DOHH2 (cell line): ENCODE results near the gene PRKCH.

ENCODE experiments used
- EZH2phosphoT487 ChIP-seq: fragments of 200-600 bp; sonication (generic); IDR thresholded peaks from 2 replicates; pipeline ENCODE4 v1.6.1; 2017; ENCODE audit warnings: borderline replicate concordance, mild to moderate bottlenecking, antibody characterized with exemption, low read length, moderate library complexity, mixed read lengths
- TF ChIP-seq, protein P1 (sequence below): fragments of 200-600 bp; sonication (generic); IDR thresholded peaks from one replicate; pipeline ENCODE4 v1.5.1; 2014; ENCODE audit warnings: antibody characterized with exemption, mild to moderate bottlenecking, low read depth, low read length; ENCODE audit not compliant: poor library complexity, severe bottlenecking

DNA sequence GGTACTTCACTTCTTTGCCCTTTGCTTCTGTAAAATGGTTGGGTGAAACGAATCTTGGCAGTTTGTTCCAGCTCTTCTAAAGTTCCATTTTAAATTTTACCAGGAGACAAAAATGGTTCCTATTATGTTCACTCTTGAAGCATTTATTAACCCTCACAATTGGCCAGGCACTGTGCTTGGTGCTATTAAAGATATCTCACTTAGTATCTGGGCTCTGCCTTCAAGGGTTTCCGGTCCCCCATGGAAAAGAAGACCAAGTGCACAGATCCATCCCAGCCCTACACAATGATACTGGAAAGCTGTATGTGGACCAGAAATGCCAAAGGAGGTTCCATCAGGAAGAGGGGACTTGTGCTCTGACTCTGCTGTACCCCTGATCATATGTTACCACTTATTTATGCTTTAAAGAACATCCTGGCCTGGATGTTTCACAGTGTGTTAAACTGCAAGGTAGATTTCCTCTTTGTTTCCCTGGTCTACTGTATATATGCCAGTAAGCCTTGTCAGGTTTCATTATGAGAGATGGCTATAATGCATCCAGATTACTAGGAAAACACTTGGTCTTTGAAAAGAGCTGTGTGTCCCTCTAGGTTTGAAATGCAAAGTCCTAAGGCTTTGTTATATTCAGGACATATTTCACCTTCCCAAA lies 154.8 kb downstream of the PRKCH start:
- TF ChIP-seq, protein P1, sequence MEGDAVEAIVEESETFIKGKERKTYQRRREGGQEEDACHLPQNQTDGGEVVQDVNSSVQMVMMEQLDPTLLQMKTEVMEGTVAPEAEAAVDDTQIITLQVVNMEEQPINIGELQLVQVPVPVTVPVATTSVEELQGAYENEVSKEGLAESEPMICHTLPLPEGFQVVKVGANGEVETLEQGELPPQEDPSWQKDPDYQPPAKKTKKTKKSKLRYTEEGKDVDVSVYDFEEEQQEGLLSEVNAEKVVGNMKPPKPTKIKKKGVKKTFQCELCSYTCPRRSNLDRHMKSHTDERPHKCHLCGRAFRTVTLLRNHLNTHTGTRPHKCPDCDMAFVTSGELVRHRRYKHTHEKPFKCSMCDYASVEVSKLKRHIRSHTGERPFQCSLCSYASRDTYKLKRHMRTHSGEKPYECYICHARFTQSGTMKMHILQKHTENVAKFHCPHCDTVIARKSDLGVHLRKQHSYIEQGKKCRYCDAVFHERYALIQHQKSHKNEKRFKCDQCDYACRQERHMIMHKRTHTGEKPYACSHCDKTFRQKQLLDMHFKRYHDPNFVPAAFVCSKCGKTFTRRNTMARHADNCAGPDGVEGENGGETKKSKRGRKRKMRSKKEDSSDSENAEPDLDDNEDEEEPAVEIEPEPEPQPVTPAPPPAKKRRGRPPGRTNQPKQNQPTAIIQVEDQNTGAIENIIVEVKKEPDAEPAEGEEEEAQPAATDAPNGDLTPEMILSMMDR, result no peak
- TF ChIP-seq EZH2phosphoT487, result no peak
